Activated T-helper 9 cell treated with anti-CD3 and anti-CD28 coated beads, Interleukin-2, amount 50 U/mL, for 16 hours (primary cell): Measurements from ENCODE around the gene CDHR3.
A peak's percentile ranks its signal among the peaks of the same experiment; 100 is the strongest.

Experiments
- DNase-seq: peaks from one replicate; pipeline ENCODE4 v3.0.0-alpha.2; 2020; ENCODE audit warnings: low read depth

CDHR3 gene

DNA sequence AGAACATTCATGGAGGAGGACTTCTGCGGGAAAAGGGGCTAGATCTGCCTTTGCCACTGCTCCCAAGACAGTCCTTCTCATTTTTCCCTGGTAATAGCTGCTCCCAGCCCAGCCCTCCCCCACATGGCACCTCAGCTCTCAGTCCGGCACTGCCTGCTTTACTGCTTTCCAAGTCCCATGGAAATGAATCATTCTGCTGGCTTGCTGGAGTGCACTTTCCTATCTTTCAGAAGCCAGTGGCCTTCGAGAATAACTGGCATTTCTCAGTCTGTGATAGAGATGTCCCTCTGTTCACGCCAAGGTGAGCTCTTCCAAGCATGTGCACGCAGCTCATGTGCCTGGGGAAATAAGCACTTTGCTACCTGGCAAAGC lies 87.7 kb downstream of the CDHR3 start:
- DNase-seq, result no peak

DNA sequence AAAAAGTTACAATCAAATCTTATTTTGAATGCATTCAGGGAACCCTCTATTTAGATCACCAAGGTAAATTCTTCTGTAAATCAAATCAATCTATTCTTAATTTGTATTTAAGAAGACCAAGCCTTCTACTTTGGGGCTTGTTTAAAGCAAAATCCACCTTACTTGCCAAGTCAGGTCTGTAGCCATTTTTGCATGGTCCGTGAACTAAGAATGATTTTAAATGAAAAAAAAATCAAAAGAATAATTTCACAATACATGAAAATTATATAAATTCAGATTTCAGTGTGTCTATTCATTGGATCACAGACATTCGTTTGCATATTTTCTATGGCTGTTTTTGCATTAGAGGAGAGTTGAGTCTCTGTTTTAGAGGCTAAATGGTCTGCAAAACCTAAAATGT lies 89.6 kb downstream of the CDHR3 start:
- DNase-seq, result no peak

DNA sequence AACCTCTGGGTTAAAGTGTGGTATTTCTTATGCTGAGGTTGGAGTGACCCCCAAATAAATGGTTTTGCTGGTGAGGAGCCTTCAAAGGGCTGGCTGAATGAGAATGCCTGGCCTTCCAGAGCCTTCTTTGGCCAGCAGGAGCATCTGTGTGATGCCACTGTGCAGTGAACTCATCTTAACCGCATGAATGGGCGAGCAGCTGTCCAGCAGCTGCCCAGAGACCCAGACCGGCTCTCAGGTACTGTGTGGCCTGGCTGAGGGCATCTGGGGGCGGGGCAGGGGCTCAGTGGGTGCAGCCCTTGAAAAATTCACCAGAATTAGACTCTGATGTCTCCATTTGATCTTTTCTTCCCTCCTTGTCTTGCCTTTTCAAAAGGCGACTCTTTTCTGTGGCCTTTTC lies 90.0 kb downstream of the CDHR3 start:
- no peak for DNase-seq

DNA sequence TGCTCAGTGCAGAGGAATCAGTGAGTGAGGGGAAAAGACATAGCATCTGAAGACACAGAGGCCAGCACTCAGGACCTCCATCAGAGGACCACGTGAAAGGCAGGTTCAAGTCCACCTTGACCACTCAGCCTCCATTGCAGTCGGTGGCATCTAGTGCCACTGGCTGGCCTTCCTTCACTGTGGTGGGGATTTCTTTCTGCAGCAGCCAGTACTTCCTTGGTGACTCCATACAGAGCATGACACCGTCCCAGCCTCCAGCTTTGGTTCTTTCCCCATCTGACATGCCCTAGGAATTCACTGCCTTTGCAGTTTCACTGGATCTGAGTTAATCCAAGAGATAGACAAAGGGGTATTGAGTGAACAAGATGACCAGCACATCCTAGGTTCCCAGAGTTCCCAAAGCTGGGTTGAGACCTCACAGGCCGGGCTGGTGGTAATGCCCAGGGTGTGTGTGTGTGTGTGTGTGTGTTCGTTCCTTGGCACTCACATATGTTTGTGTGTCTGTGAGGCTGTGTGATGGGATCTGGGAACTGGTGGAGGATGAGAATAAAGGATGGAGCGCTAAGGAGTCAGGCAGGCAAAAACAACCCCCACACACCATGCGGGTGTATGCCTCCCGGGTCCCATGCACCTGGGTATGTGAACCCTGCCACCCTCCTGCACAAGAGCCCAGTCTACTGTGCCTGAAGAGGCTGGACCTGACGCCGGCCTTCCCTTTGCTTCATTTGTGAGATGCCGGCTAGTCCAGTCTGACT lies 91.3 kb downstream of the CDHR3 start:
- DNase-seq, result no peak

DNA sequence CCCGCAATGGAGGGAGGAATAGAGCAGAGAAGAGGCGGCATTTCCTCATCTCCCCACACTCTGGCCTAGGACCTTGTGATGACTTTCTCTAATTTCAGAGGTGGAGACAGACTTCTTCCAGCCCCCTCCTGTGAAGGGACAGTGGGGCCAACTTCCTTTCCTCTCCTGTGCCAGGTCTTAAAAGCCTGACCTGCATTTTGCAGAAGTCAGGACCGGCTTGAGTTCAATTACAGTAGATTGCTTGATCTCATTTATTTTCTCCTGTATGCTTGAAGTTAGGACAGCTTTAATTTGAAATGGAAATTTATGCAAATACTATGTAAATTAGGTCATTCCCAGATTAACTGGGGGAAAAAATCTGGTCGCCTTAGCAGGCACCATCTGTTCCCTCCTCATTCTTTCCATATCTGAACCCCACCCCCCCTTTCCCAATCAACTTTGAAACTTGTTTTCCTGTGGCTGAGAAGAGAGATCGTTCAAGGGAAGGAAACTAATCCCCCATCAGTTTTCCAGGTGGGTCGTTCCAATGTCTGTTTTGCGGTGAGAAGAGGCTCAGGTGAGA lies 92.0 kb downstream of the CDHR3 start:
- DNase-seq, result no peak

DNA sequence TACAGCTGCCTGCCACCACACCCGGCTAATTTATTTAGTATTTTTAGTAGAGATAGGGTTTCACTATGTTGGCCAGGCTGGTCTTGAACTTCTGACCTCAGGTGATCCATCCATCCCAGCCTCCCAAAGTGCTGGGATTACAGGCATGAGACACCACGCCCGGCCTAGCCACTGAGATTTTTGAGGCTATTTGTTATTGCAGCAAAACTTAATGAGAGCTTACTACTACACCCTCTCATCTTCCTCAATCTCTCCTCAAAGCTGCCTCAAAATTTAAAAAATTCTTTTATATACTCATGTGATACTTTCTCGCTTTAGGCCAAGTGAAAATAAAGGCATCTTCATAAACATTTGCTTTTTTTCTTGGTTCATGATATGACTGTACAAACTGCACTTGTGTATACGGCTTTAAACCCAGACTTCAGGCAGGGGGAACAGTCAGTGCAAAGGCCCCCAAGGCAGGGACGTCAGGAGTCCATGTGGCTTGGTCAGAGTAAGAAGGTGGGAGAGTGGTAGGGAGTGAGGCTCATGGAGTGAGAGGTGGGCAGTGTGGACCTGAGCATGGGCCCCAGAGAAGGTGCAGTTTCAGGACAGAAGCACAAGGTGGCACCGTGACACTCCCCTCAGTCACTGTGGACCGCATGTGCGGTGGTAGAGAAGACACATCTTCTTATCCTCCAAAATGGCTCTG lies 93.6 kb downstream of the CDHR3 start:
- DNase-seq, result peak; percentile 53

DNA sequence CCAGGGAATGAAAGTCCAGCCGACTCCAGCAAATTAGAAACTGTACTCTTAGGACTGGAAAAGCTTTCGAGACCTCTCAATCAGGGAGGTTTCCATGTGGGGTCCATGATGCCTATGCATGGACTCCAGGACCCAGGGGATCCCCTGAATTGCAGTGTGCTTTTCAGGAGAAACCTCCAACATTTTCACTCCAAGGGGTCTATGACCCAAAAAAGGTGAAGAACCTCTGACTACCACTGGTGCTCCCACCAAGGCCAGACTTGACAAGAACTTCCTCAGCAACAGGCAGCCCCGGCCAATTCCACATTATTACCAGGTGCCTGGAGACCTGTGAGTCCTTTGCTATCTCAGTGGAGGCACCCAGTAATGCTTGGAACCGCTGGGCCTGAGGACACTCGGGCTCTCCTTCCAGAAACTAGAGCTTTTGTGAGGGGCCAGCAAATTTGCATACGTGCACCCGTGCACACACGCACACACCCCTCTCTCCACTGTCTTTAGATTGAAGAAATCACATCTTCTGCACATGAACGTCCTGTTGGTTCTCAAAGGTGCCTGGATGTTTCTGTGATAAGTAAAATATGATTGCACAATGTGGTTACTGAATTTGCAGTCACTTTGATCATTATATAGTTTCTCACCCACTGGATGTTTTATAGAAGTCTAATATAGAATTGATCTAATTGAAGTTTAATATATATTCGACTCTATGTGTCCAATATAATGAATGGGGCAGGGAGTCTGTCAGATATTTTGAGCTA lies 94.3 kb downstream of the CDHR3 start:
- no peak for DNase-seq

DNA sequence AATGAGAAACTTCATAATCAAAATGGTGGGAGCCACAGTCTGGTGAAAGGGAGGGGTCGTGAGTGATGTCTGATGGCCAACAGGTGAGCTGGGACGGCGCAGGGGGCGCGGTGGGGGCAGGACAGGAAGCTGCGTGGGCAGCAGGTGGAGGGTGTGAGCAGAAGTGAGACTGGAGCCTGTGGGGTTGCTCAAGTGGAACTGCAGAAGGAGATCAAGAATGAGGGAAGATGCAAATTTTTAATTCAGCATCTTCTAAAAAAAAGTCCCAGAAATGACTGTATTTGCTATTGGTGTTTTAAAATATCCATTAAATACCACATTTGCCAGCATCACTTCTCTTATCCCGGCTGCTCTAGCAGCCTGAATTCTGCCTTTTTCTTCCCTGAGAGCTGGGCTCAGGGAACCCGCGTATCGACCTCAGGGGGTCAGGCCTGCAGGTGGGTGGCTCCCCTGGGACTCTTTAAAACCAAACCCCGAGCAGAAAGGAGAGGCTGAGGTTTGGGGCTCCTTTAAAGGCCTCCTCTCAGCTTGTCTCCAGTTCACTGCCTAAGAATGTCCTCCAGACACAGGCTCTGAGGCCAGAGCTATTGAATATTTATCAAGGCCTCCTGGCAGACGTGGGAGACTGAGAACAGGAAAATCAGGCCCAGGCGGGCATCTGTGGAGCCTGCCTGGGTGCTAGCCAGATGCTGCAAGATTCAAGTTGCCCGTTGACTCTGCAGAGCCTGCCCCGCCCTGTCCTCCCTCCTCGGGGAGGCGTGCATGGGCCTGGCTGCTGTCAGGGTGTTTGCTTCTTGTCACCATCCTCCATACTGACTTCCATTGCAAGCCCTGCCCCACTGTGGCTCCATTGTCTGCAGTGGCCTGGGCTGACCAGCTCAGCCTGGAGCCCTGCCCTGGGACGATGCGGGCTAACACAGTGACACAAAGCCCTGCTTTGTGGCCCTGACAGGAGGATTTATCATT lies 95.2 kb downstream of the CDHR3 start:
- no peak for DNase-seq

DNA sequence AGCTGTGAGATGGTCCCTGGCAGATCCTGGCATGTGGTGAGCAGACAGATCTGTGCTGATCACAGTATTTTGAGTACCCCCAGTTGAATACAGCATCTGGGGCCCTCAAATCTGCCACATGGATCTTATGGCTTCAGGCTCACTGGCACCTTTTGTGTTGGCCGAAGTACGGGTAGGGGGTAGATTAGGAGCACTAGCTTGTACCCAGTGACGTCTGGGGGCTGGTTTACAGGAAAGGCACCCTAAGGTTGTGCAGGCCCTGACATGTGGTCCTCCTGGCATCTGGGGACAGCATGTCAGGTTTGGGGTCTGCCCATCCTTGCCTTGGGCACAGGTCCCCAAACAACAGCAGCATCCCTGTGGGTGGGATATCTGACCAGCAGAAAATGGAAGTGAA lies 95.9 kb downstream of the CDHR3 start:
- DNase-seq, result no peak

DNA sequence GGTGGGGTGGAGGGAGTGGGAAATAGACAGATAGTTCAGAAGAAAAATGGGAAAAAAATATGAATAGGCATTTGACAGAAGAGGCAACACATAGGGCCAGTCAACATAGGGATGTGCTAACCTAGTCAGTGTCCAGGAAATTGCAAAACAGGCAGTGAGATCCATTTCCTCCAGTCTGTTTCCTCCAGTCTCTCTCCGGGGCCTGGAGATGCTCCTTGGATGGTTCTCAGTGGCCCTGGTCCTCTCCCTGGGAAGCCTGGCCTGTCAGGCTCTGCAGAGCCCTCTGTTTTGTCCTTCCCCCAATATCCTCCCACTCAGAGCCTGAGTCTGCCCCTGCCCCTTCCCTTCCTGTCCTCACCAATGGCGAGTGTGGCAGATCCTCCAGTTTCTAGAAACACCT lies 96.5 kb downstream of the CDHR3 start:
- DNase-seq, result no peak

DNA sequence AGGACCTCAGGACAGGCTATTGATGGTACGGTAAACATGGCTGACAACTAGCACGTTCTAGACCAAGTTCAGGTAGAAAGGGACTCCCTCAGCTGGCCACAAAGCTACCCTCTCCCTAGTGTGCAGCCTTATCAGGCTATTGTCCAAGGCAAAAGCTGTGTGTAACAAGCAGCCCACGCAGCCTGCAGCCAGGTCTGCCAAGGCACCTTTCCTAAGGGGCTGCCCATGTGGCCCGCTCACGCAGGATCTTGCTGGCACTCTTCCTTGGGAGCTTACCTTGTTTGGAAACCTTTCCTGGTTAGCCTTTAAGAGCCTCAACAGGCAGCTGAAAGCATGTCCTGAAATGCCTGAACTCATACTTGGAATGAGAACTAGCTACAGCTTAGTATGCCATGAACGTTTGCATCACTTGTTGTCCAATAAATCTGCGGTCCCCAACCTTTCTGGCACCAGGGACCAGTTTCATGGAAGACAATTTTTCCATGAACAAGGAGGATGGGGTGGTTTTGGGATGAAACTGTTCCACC lies 97.4 kb downstream of the CDHR3 start:
- DNase-seq, result no peak

DNA sequence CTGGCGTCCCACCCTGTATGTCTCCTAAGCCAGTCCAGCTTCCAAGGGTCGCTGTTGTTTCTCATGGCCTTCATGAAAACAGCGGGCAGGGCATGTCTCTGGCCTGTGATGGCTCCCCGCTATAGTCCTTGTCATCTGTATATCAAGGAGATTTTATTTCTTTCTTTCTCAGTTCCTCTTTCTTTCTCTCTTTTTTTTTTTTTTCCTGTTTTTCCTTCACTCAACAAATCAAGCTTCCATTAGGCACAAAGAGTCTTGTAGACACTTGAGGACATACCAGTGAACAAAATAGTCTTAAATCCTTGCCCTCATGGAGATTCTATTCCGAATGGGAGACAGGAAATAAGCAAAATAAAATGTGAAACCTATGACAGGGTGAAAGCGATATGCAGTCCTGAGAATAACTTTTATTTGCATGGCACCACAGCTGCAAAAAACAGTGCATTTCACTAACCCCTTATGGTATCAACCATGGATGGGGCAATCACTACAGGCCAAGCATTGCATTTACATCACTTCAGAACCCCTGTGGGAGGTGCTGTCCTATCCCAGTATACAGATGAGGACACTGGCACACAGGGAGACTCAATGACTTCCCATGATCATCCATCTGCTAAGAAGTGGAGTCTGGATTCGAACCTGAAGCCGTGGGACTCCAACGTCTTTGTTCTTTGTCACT lies 98.4 kb downstream of the CDHR3 start:
- no peak for DNase-seq

DNA sequence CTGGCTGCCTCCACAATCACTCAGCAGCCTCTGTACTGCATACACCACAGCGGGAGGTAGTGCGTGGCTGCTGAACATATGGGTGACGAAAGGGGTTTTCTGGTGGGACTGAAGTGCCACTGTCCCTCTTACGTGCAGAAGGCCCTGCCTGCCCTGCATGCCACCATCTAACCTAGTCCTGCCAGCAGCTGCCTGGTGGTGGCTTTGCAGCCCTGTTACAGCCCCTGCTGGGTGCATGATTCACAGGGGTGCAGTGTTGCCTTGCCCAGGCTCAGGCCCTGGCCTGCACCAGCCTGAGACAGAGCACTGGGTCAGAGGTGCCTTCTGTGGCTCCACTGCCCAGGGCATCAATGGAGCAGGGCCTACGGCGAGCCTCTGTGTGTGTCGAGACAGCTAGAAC lies 98.9 kb downstream of the CDHR3 start:
- no peak for DNase-seq

DNA sequence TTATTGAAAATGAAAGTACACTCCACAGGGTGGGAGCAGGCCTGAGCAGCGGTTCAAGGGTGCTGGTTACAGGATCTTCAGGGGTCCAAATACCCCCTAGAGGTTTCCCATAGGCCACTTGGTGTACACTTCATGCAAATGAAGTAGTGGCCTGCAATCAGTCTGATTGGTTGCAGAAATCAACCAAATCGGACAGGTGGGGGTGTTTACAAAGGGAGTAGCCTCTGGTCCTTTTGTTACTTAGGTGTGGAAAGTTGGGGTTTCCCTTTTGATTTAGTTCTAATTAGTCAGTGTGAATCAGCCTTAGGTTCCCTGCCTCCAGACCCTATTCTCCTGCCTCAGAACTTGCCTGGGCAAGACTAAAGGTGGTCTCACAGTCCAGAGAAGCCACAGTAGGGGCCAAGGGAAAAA lies 99.5 kb downstream of the CDHR3 start:
- DNase-seq, result no peak

DNA sequence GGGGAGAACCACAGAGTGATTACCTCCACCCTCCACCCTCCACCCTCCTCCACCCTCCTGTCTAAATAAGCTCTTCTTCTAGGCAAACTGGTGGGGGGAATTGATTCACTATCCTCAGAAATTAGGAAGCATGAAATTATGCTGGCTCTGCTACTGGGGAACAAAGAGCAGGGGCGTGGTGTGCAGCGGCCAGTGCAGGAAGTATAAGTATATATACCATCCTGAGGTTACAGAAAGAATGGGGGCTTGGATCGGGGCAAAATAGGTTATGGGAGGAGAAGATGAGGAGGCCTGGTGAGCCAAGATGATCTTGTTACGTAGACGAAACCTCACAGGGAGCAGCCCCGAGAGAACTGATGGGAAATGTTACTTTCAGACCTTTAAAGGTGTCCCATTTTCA lies 100.0 kb downstream of the CDHR3 start:
- DNase-seq, result no peak

DNA sequence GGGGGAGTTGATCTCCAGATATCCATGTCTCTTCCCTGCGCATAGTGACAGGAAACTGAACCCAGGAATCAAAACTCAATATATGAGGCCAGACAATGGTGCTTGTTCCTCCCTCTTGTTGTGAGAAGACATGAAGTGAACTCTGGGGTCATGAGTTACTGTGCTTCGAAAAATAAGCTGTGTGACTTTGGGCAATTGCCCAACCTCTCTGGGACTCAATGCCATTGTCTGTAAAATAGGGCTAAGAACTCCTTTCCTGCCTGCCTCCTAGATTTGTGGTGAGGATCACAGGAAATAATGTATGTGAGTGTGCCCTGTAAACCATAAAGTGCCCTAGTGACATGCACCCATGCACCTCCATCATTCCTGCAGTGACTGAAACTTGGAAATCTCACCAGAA lies 100.6 kb downstream of the CDHR3 start:
- no peak for DNase-seq

DNA sequence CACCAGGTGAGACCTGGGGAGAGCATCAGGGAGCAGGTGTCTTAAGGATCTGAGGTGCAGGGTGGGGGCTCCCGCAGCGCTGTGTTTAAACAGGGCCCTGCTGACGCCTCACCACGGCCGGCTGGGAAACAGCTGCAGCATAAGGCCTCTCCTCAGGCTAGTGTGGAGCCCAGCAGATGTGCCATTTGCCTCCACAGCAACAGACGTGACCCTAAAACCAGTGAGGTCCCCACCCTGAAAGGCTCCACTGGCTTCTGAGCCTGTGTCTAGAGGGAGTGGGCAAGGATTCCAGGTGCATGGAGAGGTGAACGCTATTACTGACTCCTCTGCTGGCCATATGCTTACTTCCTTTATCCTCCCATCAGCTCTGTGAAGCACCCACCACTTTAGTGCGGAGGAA lies 101.3 kb downstream of the CDHR3 start:
- no peak for DNase-seq

DNA sequence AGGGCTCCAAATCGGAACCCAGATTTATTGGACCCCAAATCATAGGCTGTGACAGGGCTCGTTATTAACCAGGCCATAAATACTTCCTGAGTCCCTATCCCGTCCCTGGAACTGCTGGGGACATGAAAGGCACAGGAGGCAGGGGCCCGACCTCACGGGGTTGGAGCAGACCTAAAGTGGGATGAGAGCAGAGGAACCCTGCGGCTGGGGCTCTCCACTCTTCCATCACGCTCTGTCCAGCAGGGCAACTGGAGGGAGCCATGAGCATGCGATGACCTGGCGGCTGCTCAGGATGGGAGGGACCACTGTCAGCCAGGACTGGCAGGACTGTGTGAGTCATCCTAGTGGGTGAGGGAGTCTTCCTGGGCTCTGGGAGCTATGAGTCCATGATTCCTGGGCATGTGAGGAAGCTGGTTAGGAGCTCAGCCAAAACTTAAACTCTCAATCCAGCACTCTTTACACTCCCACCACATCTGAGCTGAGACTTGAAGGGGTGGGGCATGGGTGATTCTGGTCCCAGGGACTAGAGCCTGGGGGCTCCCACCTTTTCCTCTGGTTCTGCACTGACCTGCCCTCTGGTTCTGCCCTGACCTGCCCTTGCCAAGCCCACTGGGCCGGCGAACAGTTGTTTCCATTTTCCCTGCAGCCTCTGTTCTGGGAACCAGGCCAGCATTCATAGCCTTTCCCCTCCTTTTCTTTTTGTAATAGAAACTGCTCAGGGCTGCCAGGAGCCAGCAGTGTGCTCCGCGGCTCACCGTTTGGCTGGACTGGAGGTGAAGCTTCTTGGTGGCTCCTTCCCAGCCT lies 101.9 kb downstream of the CDHR3 start:
- DNase-seq, result no peak

DNA sequence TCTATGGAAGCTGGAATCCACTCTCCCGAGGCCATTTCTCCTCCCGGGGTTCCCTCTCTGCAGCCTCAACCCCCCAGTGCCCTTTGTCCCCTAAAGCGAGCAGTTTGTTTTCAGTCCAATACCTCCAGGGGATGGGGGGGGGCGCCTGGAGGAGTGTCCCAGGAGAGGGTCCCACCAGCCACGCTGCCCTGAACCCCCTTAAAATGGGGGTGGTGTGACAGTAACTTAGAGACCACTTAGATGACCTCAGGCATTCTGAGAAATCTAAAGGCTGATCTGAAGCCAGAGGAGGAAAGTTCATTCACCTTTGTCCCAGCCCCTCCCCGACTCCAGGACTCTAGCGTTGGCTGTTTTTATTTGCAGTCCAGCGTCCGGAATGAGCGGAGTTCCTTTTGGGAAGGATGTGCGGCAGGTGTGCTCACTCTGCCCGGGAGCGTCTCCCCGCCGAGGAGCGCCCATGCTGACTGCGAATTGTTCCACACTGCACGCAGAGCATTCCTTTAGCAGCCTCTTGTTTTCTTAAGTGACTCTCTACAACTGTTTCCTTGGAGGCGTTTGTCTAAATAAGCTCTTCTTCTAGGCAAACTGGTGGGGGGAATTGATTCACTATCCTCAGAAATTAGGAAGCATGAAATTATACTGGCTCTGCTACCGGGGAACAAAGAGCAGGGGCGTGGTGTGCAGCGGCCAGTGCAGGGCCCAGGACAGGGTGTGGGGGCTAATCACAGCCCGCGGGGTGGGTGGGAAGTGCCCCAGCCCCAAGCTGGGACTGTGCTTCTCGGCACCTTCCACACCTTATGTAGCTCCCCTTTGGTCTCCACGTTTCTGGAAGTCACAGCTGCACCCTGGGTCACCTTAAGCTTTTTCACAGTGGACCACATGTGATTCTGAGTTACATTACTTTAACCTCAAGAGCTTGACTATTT lies 102.8 kb downstream of the CDHR3 start:
- DNase-seq, result no peak
